AG09319 (cell line): Measurements from ENCODE around the gene CSE1L.

ENCODE experiments used
- DNase-seq: peaks from one replicate; pipeline ENCODE4 v3.0.0-alpha.2; 2010; ENCODE audit warnings: low read depth; ENCODE audit errors: extremely low read depth
- CTCF ChIP-seq: IDR thresholded peaks from 2 replicates; pipeline ENCODE4 v1.5.1; 2011; ENCODE audit warnings: low read depth, mild to moderate bottlenecking, inconsistent platforms, low read length, moderate library complexity

The CSE1L gene

DNA sequence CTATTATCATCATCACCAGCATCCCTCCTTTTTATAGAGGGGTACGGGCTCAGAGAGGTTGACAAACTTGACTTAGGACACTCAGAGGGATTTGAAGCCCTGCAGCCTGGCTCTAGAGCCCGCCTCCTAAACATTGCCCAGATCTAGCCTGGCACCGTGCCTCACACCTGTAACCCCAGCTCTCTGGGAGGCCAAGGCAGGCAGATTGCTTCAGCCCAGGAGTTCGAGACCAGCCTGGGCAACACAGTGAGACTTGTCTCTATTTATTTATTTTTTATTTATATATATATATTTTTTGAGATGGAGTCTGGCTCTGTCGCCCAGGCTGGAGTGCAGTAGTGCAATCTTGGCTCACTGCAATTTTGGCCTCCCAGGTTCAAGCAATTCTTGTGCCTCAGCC is 6.3 kb upstream of the CSE1L start:
- DNase-seq = no peak
- no peak for TF ChIP-seq CTCF

- TF ChIP-seq CTCF = no peak
- DNase-seq = no peak
Measured at GRCh38 chr20:49043000-49043399, 3.1 kb upstream of the CSE1L start.

DNA sequence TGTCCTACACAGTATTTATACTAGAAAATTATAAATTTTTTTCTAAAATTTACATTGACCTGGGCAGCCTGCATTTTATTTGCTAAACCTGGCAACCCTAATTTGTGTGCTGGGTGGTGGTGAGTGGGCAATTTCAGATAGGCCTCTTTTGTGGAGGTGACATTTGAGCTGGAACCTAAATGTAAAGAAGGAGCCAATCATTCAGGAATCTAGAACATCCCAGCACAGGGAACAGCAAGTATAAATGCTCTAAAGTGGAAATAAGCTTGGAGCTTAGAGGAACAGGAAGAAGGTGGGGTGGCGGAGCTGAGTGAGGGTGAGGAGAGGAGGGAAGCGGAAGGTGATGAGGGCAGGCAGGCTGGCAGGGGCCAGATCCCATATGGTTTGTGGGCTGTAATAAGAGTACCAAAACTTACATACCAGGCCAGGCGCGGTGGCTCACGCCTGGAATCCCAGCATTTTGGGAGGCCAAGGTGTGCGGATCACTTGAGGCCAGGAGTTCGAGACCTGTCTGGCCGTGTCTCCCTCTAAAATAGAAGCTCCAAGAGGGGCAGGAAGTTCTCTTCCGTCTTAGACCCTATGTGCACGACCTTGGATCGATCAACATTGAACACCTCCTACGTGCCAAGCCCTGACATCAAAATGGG is 549 bp upstream of the CSE1L start:
- no peak for TF ChIP-seq CTCF
- DNase-seq = no peak

GRCh38 chr20:49052334-49052733 is 6.2 kb downstream of the CSE1L start:
- DNase-seq = no peak
- TF ChIP-seq CTCF = no peak

DNA sequence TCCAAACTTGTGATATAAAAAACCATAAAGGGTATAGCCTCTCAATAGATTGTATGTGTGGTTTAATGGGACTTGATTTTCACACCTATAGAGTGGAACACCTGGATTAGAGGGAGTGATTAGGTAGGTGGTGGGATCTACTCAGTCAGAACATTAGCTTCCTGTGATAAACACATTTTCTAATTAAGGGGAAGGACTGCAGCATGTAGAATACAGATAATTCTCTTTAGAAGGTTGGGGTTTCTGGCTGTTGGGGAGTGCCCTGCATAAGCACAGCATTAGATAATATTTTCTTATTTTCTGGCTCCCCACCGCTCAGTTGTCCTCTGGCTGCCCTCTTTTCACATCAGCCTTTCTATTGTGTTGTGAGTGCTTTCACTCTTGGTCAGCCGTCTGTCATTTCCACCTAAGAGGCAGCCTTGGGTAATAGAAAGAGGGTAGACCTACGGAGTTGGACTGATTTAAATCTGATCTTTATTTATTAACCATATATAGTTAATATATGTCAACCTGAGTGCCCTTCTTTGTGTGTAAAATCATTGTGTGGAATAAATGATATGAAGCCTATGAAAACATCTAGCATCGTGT is 8.0 kb downstream of the CSE1L start:
- no peak for DNase-seq
- TF ChIP-seq CTCF = no peak

DNA sequence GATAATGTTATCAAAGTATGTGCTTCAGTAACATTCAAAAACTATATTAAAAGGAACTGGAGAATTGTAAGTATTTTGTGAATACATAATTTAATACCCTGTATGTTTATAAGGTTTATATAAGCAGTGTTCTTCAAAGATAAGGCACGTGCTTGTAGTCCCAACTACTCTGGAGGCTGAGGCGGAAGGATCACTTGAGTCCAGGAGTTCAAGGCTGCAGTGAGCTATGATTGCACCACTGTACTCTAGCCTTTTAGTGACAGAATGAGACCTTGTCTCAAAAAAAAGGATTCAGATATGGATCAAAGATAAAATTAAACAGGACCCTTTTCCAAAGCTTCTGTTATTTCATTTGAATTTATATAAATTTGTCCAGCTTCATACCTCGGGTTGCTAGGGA is 17.2 kb downstream of the CSE1L start:
- no peak for TF ChIP-seq CTCF
- no peak for DNase-seq

- DNase-seq = no peak
- no peak for TF ChIP-seq CTCF
Measured at GRCh38 chr20:49074521-49074920, 28.4 kb downstream of the CSE1L start.
